Common myeloid progenitor, CD34-positive (primary cell): ENCODE data around the gene LUM. TPM values are rescaled to one million over a fixed set of nuclear protein-coding genes. Genes with fewer than 3 reads are reported as not detected.
A peak's percentile ranks its signal among the peaks of the same experiment; 100 is the strongest.

Experiments
- CTCF ChIA-PET: fragments of 350-600 bp; sonication (Branson Sonifier 250); formaldehyde crosslinking; loops from one replicate; lab custom pipeline; 2021; ENCODE audit warnings: antibody characterized with exemption; lab: Charles Lee
- POLR2A ChIA-PET: fragments of 350-600 bp; sonication (Branson Sonifier 250); formaldehyde crosslinking; loops from one replicate; lab custom pipeline; 2021; ENCODE audit warnings: antibody characterized with exemption; lab: Charles Lee
- DNase-seq, 3 donors: peaks; one replicate each; pipeline versions ENCODE4 v3.0.0 to v3.0.0-alpha.2; 2013
- H3K27ac ChIP-seq, 2 experiments: 1 replicate in 1 of 2; 2 replicates in 1 of 2; pipeline ENCODE4 v1.7.0; 2013; ENCODE audit warnings: inconsistent platforms in 2 of 2, low read length in 2 of 2, mild to moderate bottlenecking in 2 of 2, low read depth in 1 of 2, moderate library complexity in 1 of 2; ENCODE audit not compliant: severe bottlenecking in 2 of 2, insufficient read depth in 1 of 2, poor library complexity in 1 of 2
- H3K27me3 ChIP-seq, 5 experiments: replicated peaks in 2 of 5; 1 replicate in 3 of 5; 2 replicates in 2 of 5; pipeline versions ENCODE4 v1.6.1 to v1.7.0; 2013; ENCODE audit warnings: low read length in 4 of 5, mild to moderate bottlenecking in 2 of 5, moderate library complexity in 2 of 5, inconsistent platforms in 1 of 5; ENCODE audit not compliant: insufficient read depth in 5 of 5, control insufficient read depth in 4 of 5
- H3K36me3 ChIP-seq, 4 experiments: 1 replicate in 2 of 4; 2 replicates in 2 of 4; pipeline versions ENCODE4 v1.6.1 to v1.7.0; 2013; ENCODE audit warnings: low read length in 3 of 4, control low read depth in 1 of 4, mild to moderate bottlenecking in 1 of 4; ENCODE audit not compliant: control insufficient read depth in 4 of 4, insufficient read depth in 4 of 4
- H3K4me1 ChIP-seq, 4 experiments: 1 replicate in 3 of 4; 2 replicates in 1 of 4; pipeline versions ENCODE4 v1.6.1 to v1.7.1; 2013; ENCODE audit warnings: low read length in 3 of 4, mild to moderate bottlenecking in 3 of 4, control low read depth in 1 of 4, inconsistent platforms in 1 of 4, moderate library complexity in 1 of 4; ENCODE audit not compliant: control insufficient read depth in 4 of 4, insufficient read depth in 4 of 4; ENCODE audit errors: control extremely low read depth in 1 of 4
- H3K4me3 ChIP-seq, 7 experiments: 1 replicate in 4 of 7; 2 replicates in 3 of 7; pipeline versions ENCODE4 v1.5.1 to v1.7.0; 2013; ENCODE audit warnings: mild to moderate bottlenecking in 7 of 7, low read length in 6 of 7, moderate library complexity in 6 of 7, inconsistent platforms in 2 of 7, low read depth in 2 of 7, control low read depth in 1 of 7; ENCODE audit not compliant: insufficient read depth in 4 of 7, control insufficient read depth in 1 of 7; ENCODE audit errors: extremely low read depth in 1 of 7
- H3K9me3 ChIP-seq, 5 experiments: 1 replicate in 4 of 5; 2 replicates in 1 of 5; pipeline versions ENCODE4 v1.6.1 to v1.7.1; 2013; ENCODE audit warnings: low read length in 4 of 5, mild to moderate bottlenecking in 2 of 5, inconsistent platforms in 1 of 5, low read depth in 1 of 5, moderate library complexity in 1 of 5; ENCODE audit not compliant: control insufficient read depth in 4 of 5, insufficient read depth in 2 of 5; ENCODE audit errors: control extremely low read depth in 1 of 5
- WGBS: methylation state at CpG from one replicate; pipeline ENCODE4 v1.1.5; 2013; ENCODE audit not compliant: insufficient coverage; 5-methylcytosine and 5-hydroxymethylcytosine counted together
- polyA plus RNA-seq: library from polyadenylated mRNA; unstranded; fragments of 120-200 nt; gene quantifications from one replicate; pipeline ENCODE4 v1.2.1, GENCODE V29; 2013

The LUM gene
- polyA plus RNA-seq, result 0.09 TPM

- Histone ChIP-seq H3K27ac (no peak within 1 kb of the TSS), H3K36me3 (no peaks in the 10 kb centered on the region), H3K27me3 (no peaks in the 10 kb centered on the region), H3K4me1 (no peaks in the 10 kb centered on the region), H3K4me3 (no peak within 1 kb of the TSS), H3K9me3 (no peaks in the 10 kb centered on the region)
- ChIA-PET POLR2A (no interaction called here), CTCF (interaction anchor here (1.2 to 6.6 kb wide), 3 partner anchors 13 to 140 kb away, joined by 3 to 96 read pairs (median 8); no protein-coding TSS in a partner anchor)
- WGBS, result 71% methylated on average over 3 of the region's 7 CpGs
- DNase-seq, result peak in 1 of 3 donors; percentile 23
Observed at GRCh38 chr12:91111366-91112325, at the start of gene LUM. Gene LUM (minus strand): TSS chr12:91111494. CDS start chr12:91108979, 2,515 bp downstream.

GRCh38 chr12:91161009-91161408 is 49.7 kb upstream of the LUM start:
- Histone ChIP-seq H3K27me3 (no peaks in the 10 kb centered on the region), H3K27ac (no peak overlapping the region), H3K4me1 (no peaks in the 10 kb centered on the region), H3K4me3 (no peak overlapping the region), H3K36me3 (no peaks in the 10 kb centered on the region), H3K9me3 (no peaks in the 10 kb centered on the region)
- CTCF ChIA-PET, result no interaction called here
- POLR2A ChIA-PET, result no interaction called here
- DNase-seq, result no peak

GRCh38 chr12:91155990-91156389 is 44.7 kb upstream of the LUM start:
- WGBS, result no CpG with 5 or more reads among the region's 2 CpGs
- POLR2A ChIA-PET, result no interaction called here
- no peak for DNase-seq
- Histone ChIP-seq H3K4me1 (no peaks in the 10 kb centered on the region), H3K36me3 (no peaks in the 10 kb centered on the region), H3K4me3 (no peak overlapping the region), H3K27ac (no peak overlapping the region), H3K27me3 (no peaks in the 10 kb centered on the region), H3K9me3 (no peaks in the 10 kb centered on the region)
- CTCF ChIA-PET, result no interaction called here

- Histone ChIP-seq H3K9me3 (no peaks in the 10 kb centered on the region), H3K4me3 (no peak overlapping the region), H3K27ac (no peak overlapping the region), H3K27me3 (no peaks in the 10 kb centered on the region), H3K36me3 (no peaks in the 10 kb centered on the region), H3K4me1 (no peaks in the 10 kb centered on the region)
- no CpG with 5 or more reads among the region's 3 CpGs for WGBS
- DNase-seq, result no peak
- CTCF ChIA-PET, result no interaction called here
- POLR2A ChIA-PET, result no interaction called here
Observed at GRCh38 chr12:91154131-91154530, 42.8 kb upstream of the LUM start.

- POLR2A ChIA-PET, result no interaction called here
- WGBS, result 100% methylated on average over 2 of the region's 2 CpGs
- Histone ChIP-seq H3K9me3 (no peaks in the 10 kb centered on the region), H3K27me3 (no peaks in the 10 kb centered on the region), H3K36me3 (no peaks in the 10 kb centered on the region), H3K4me3 (no peak overlapping the region), H3K27ac (no peak overlapping the region), H3K4me1 (no peaks in the 10 kb centered on the region)
- DNase-seq, result no peak
- CTCF ChIA-PET, result no interaction called here
Observed at GRCh38 chr12:91144053-91144452, 32.8 kb upstream of the LUM start.

GRCh38 chr12:91143206-91143605 is 31.9 kb upstream of the LUM start:
- CTCF ChIA-PET, result no interaction called here
- Histone ChIP-seq H3K4me3 (no peak overlapping the region), H3K27ac (no peak overlapping the region), H3K36me3 (no peaks in the 10 kb centered on the region), H3K27me3 (no peaks in the 10 kb centered on the region), H3K4me1 (no peaks in the 10 kb centered on the region), H3K9me3 (no peaks in the 10 kb centered on the region)
- POLR2A ChIA-PET, result no interaction called here
- no peak for DNase-seq
- WGBS, result 100% methylated on average over 3 of the region's 3 CpGs

GRCh38 chr12:91142221-91142631 is 30.9 kb upstream of the LUM start:
- Histone ChIP-seq H3K27ac (no peak overlapping the region), H3K36me3 (no peaks in the 10 kb centered on the region), H3K27me3 (no peaks in the 10 kb centered on the region), H3K9me3 (no peaks in the 10 kb centered on the region), H3K4me3 (no peak overlapping the region), H3K4me1 (no peaks in the 10 kb centered on the region)
- 100% methylated on average over 2 of the region's 3 CpGs for WGBS
- no peak for DNase-seq
- POLR2A ChIA-PET, result no interaction called here
- CTCF ChIA-PET, result no interaction called here
